Epidermal melanocyte (primary cell): ENCODE data around the gene RUNDC3A.
A peak's percentile ranks its signal among the peaks of the same experiment; 100 is the strongest.
"Not testable (repeated sequence)": the region's sequence is repeated elsewhere in the genome, so short reads cannot be mapped to it uniquely, and the experiment has no call there.

Source experiments
- DNase-seq: peaks from one replicate; pipeline ENCODE4 v3.0.0; 2011; ENCODE audit warnings: low spot score; ENCODE audit not compliant: insufficient read length

RUNDC3A gene

DNA sequence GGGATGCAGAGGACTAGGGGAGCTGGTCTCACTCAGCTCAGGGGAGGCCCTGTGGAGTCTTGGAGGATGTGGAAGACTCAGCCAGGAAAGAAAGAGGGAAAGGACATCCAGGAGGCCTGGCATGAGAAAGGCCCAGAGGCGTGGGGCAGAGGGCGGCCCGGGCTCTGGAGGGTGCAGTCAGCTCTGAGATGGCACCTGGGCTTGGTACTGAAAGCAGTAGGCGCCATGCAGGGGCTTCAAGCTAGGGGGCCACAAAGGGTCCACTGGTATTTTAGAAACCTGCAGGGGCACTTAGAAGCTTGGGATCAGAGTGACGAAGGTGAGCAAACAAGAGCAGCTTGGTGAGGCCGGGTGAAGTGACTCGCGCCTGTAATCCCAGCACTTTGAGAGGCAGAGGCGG is 49.7 kb downstream of the RUNDC3A start:
- peak; percentile 14 for DNase-seq

DNA sequence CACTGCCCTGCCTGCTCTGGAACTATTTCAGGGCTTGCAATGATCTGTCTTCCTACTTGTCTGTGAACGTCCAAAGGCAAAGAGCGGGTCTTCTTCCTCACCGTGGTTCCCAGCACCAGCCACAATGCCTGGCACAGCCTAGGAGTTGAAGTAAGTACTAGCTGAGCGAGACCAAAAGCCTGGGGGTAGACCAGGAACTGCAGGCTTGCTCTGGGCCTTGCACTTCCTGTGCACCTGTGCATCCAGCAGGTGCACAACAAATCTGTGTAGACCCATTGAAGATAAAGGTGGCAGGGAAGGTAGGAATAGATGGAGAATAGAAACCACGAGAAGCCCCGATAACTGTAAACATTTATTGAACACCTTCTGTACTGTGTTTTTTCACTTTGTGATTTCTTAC is 50.6 kb downstream of the RUNDC3A start:
- DNase-seq, result peak; percentile 5

DNA sequence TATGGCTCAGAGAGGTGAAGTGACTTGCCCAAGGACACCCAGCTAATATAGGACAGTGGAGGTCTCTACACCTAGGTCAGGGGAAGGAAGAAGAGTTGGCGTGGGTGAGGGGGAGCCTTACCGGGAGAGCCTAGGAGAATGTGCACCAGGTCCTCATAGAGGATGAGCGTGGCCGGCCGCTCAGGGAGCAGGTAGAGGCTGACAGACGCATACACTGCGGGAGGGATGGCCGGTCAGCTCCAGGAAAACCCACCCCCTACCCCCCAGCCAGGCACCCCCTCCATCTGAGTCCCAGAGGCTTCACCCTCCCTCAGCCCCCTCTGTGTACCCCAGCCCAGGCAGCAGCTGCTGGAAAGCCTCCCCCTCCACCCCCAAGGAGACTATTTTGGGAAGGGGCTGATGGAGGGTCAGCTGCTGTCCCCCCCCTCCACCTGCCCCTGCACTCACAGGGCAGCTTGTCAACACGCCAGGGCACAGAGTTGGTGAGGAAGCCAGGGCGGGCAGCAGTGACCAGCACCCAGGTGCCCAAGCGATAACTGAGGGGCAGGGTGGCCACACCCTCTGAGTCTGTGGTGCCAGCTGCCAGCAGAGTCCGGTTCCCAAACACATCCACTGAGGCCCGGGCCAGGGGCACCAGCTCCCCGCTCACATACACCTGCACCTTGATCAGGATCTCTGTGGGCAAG is 51.2 kb downstream of the RUNDC3A start:
- DNase-seq, result peak; percentile 9

DNA sequence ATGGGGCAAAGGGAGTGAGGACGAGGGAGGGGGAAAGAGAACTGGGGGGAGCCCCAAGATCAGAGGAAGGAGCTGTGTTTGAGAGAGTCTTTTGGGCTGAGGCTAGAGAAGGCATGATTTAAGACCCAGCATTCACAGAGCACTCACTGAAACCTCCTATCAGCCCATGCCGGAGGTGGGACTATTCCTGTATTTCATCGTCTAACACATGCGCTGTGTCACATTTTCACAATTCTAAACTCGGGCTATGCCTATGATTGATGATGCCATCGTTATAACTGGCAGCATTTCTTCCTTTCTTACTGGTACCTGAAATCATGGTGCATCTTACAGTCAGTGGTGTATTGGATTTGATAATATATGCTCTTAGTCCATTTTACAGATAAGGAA is 51.7 kb downstream of the RUNDC3A start:
- peak; percentile 19 for DNase-seq

DNA sequence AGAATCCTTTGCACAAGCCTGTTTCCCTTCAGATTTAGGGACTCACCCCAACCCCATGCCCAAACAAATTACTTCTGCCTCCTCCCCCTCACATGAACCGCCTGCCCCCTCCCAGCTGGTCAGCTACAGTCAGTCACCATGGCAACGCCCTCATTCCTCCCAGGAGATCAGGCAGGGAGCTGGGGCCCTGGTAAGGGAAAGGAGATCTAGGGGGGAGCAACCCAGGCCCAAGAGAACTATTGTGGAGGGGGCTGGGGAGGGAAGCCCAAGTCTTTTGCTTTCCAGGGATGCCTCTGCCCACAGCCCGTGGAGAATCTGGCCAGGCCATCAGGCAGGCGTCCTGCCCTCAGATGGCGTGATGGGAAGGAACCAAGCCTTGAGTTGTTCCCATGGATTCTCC is 52.4 kb downstream of the RUNDC3A start:
- peak; percentile 61 for DNase-seq

DNA sequence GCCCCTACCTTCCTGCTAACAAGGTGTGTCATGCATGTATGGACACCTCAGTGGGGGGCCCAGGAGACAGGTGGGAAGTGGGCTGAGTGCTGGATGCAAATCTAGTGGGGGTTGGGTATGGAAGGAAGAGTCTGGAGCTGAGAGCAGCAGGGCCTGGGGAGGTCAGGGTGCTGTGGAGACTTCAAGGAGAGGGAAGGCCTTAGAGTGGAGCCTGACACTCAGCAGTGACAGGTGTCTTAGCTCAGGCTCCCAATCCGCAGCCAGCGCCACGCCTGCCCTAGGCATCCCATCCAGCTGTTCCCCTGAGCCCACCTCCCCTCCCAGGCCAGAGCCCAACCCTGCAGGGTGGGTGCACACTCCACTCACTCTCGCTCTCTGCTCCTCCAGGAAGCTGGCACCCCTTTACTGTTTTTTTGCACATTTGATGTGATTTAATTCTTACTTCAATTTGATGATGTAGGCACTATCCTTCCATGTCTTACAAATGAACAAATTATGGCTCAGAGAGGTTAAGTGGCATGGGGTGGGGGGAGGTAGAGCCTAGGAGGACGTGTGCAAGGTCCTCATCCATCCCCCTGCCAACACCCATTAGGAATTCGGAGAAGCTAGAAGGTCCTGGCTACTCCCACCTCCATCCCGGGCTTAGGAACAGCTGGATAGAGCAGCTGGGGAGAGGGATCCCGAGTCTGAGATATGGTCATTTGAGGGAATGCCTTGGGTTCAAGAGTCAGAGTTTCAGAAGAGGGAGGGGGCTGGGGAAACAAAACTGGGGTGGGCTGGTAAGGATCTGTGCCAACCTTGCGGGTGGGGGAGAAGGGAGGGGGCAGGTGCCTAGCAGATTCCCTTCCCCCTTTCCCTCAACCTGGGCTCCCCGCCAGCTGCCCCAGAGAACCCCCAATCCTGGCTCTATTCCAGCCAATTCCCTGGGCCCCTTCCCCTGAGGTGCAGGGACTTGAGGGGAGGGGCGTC is 53.2 kb downstream of the RUNDC3A start:
- DNase-seq, result peak; percentile 17

DNA sequence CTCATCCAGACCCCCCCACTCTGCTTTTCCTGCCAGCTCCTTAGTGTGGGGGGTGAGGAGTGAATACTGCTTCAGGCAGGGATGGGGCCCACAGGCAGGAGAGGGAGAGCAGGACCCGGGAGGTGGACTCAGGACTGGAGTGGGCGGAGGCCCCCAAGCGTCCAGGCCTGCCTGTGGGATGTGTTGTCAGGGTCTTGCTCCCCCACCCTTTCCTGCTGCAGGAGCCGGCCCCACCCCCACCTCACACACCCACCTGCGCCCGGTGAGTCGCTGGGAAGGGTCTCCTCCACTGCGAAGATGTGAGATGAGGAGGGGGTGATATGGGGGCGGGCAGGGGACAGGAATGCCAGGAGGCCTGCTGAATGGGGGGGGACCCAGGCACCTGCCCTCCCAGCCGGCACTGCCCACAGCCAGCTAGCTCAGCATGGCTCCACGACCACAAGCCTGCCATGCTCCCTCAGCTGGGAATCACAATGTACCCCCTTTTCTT is 54.1 kb downstream of the RUNDC3A start:
- no peak for DNase-seq

DNA sequence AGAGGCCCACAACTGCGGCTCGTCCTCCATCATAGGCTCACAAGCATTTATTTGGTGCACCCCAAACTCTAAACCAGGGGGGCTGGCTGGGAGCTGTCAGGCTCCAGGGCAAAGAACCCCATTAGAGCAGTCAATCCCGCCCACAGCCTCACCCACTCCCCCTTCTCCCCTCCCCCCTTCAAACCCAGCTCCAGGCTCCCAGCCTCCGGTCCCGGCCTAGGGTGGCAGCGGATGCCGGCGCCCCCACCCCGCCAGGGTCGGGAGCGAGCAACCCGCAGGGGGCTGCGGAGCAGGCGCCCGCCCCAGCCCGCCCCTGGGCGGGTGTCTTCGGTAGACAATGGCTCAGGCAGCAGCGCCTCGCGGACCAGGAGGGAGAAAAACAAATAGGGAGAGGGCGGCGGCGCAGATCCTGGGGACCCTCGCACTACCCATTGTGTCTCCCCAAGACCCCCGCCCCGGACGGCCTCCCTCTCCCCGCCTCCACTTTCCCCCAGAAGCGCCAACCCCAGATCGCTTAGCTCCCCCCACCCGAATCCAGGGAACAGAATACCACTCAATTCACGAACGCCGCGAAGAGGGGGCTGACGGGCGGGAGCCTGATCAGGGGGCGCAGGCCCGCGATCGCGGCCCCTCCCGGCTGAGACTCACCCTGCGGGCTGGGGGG is 54.7 kb downstream of the RUNDC3A start:
- no peak for DNase-seq

DNA sequence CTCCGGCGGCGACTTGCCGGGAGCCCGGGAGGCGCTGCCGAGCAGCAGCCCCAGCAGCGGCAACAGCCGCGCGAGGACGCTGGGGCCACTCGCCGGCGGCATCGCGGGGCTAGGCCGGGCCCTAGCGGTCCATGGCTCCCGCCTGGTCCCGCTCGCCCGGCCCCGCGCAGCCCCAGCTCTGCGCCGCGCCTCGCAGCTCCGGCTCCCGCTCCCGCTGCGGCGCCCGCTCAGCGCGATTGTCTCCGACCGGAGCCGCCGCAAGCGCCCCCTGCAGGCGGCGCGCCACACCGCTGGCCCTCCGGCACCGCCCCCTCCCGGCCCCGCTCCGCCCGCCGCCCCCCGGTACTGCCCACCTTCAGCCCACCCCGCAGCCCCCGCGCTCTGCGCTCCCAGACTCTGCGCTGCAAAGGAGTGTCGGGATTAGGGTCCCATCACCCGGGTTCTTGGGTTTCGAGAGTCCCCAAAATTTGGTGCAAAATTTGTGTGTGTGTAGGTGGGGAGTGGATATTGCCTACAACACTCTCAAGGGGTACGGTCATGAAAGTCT is 55.3 kb downstream of the RUNDC3A start, which contains the start of gene FAM171A2:
Gene FAM171A2 (minus strand): TSS at position 241 of the 547 bp plus-strand sequence. CDS start 139 bp downstream, at position 102.
- peak; percentile 87 for DNase-seq

DNA sequence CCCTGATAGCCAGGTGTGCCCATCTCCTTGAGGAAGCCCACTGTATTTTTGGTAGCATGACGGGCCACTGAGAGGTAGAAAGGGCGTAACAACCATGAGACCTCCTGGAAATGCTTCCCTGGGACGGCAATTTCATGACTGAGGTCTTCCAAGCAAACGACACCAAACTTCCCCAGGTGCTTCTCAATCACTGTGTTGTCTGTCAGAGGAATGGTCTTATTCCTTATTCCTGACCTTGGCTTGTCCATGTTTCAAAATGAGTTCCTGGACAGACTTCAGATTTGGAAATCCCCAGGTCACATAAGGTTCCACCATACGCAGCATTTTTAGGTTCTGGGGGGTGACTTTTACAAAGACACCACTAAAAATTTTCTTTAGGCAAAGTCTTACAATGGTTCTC is 56.6 kb downstream of the RUNDC3A start:
- DNase-seq, result not testable (repeated sequence)

DNA sequence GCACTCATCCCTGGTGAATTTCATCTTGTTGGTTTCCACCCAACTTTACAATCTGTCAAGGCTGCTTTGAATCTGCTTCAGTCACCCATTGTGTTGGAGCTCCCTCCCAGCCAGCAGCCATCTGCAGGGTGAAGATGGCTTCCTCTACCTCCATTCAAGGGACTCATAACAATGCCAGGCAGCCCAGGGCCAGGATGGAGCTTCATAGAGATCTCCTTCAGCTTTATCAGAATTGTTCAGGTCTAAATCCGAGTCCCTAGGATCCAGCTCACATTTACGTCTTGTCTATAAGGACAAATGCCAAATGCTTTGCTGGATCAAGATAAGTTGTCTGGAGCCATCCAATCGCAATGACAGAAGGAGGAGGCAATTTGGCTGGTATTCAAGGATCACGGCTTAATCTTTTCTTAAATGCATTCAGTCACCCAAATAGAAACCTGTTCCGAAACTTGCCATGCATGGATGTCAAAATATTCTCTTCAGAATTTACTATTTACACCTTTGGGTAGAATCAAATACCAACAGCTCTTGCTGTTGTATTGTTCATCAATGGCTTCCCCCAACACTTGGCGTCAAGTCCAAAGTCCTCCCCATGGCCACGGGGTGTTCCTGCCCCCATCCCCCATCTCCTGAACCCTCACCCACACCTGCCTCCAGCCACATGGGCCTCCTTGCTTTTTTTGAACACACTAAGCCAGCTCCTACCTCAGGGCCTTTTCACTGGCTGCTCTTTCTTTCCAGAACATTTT is 59.0 kb downstream of the RUNDC3A start:
- DNase-seq, result no peak
